RWPE1 (cell line): Measurements from ENCODE around the gene WNT9B.
A peak's percentile ranks its signal among the peaks of the same experiment; 100 is the strongest.
"Not testable (repeated sequence)": the region's sequence is repeated elsewhere in the genome, so short reads cannot be mapped to it uniquely, and the experiment has no call there.

Source experiments
- CTCF ChIA-PET: fragments of 350-600 bp; sonication (Branson Sonifier 250); formaldehyde crosslinking; extraction: SDS; loops from one replicate; lab custom pipeline; 2021; lab: Yijun Ruan, JAX
- POLR2A ChIA-PET: fragments of 400-600 bp; formaldehyde crosslinking; extraction: SDS; loops from one replicate; lab custom pipeline; 2020; ENCODE audit warnings: antibody characterized with exemption; ENCODE audit not compliant: low non-redundant PET; lab: Yijun Ruan, JAX
- DNase-seq: peaks from one replicate; pipeline ENCODE4 v3.0.0; 2012; ENCODE audit warnings: low spot score
- H3K27ac ChIP-seq: fragments of 450-650 bp; 2 replicates; pipeline ENCODE4 v1.5.1; 2017
- CTCF ChIP-seq: fragments of 450-650 bp; conservative IDR thresholded peaks from 2 replicates; pipeline ENCODE4 v1.5.1; 2017; ENCODE audit warnings: low read depth, mild to moderate bottlenecking

WNT9B gene

GRCh38 chr17:46836500-46836899 lies 14.9 kb upstream of the WNT9B start:
- no peak overlapping the region for H3K27ac ChIP-seq
- CTCF ChIA-PET: interaction anchor here (0.6 to 1.2 kb wide), 4 partner anchors 12 to 1258 kb away, joined by 3 to 8 read pairs (median 4); no protein-coding TSS in a partner anchor
- POLR2A ChIA-PET: no interaction called here
- TF ChIP-seq CTCF: no peak
- no peak for DNase-seq

GRCh38 chr17:46837521-46837920 lies 13.9 kb upstream of the WNT9B start:
- ChIA-PET CTCF (no interaction called here), POLR2A (no interaction called here)
- TF ChIP-seq CTCF: no peak
- no peak for DNase-seq
- H3K27ac ChIP-seq: no peak overlapping the region

- TF ChIP-seq CTCF: no peak
- CTCF ChIA-PET: interaction anchor here (0.6 kb wide), 1 partner anchor 80 kb away, joined by 3 read pairs; no protein-coding TSS in a partner anchor
Measured at GRCh38 chr17:46839211-46839610, 12.2 kb upstream of the WNT9B start.

GRCh38 chr17:46840596-46840995 lies 10.8 kb upstream of the WNT9B start:
- H3K27ac ChIP-seq, DNase-seq, POLR2A ChIA-PET: not testable (repeated sequence)
- CTCF ChIA-PET: interaction anchor here (1.2 kb wide), 1 partner anchor 14 kb away, joined by 3 read pairs; no protein-coding TSS in a partner anchor

More at GRCh38 chr17:46839211-46839610, 12.2 kb upstream of the WNT9B start:
- no peak overlapping the region for H3K27ac ChIP-seq
- POLR2A ChIA-PET: no interaction called here
- DNase-seq: no peak

GRCh38 chr17:46841561-46842379 lies 9.6 kb upstream of the WNT9B start:
- no peak for DNase-seq
- CTCF ChIA-PET: interaction anchor here (0.7 to 1.7 kb wide), 7 partner anchors 9 to 105 kb away, joined by 3 to 5 read pairs (median 4); no protein-coding TSS in a partner anchor
- POLR2A ChIA-PET: no interaction called here
- H3K27ac ChIP-seq: no peak overlapping the region
- TF ChIP-seq CTCF: peak; percentile 85

DNA sequence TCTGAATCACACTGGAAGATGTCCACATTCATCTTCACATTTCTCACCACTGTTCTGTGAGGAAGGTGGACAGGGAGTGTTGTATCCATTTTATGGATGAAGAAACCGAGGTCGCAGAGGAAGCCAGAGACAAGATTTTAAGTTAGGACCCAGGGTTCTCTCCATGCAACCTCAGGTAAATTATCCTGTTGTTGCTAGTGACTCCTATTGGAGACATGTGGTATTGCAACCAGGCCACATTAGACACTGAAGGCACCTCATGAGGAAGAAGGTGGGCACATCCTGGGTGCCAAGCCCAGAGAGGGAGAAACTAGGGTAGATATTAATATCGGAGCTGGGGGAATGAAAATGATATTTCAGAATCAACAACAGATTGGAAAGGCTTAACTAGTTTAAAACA lies 8.5 kb upstream of the WNT9B start:
- CTCF ChIA-PET: interaction anchor here (0.7 to 1.7 kb wide), 3 partner anchors 14 to 649 kb away, joined by 3 to 5 read pairs (median 4); no protein-coding TSS in a partner anchor
- no peak overlapping the region for H3K27ac ChIP-seq
- TF ChIP-seq CTCF: peak; percentile 31; the same call in 1 of the 2 replicates
- POLR2A ChIA-PET: no interaction called here
- DNase-seq: no peak
